ENCODE measurements around the gene FCHSD2. TPM values are rescaled to one million over a fixed set of nuclear protein-coding genes. Genes with fewer than 3 reads are reported as not detected.

The FCHSD2 gene
- total and polyA plus RNA-seq, 2 of the 8 experiments (the other 6 are each of a cell fraction or from before 2014, with no cell fraction given), result 4.1 to 7.8 TPM

- H3K27ac ChIP-seq (ENCODE audit: low read depth, low read length), result no peak overlapping the region
- TF ChIP-seq PHF8 (conservative IDR thresholded peaks at IDR 0.05; ENCODE audit: low read depth, low read length) (no peak), MAFK (IDR thresholded peaks at IDR 0.05; ENCODE audit: low read depth, low read length) (no peak), POU5F1 (IDR thresholded peaks at IDR 0.05; ENCODE audit: low read depth, low read length) (no peak), JUN (IDR thresholded peaks at IDR 0.05; ENCODE audit: low read depth, low read length) (no peak), NANOG (IDR thresholded peaks at IDR 0.05; ENCODE audit: insufficient read depth, low read depth, low read length, poor library complexity, severe bottlenecking) (no peak), CBX5 (IDR thresholded peaks at IDR 0.05; ENCODE audit: low read depth, low read length) (no peak), SUZ12 (IDR thresholded peaks at IDR 0.05; ENCODE audit: low read length) (no peak), SIN3A (conservative IDR thresholded peaks at IDR 0.05 in 1 of 2, IDR thresholded peaks at IDR 0.05 in 1 of 2; ENCODE audit: low read depth in 1 of 2, low read length in 2 of 2) (no peak), FOSL1 (IDR thresholded peaks at IDR 0.05; ENCODE audit: insufficient read depth, low read depth, low read length) (no peak), SRF (IDR thresholded peaks at IDR 0.05; ENCODE audit: low read depth, low read length) (no peak), CHD2 (IDR thresholded peaks at IDR 0.05; ENCODE audit: low read length) (no peak), CBX8 (IDR thresholded peaks at IDR 0.05; ENCODE audit: borderline replicate concordance, low read depth, low read length) (no peak)
- no peaks in the 10 kb centered on the region for H3K4me1 ChIP-seq (replicated peaks in 1 of 4; ENCODE audit: control insufficient read depth in 3 of 4, insufficient read depth in 4 of 4, low read length in 3 of 4)
- no peak overlapping the region for H3K18ac ChIP-seq (ENCODE audit: extremely low read depth, low read length)
- no peak overlapping the region for H3K14ac ChIP-seq (ENCODE audit: insufficient read length)
- no peak overlapping the region for H3K4me3 ChIP-seq (ENCODE audit: extremely low read depth in 1 of 4, insufficient read depth in 2 of 4, low read depth in 3 of 4, low read length in 4 of 4)
- H3K27me3 ChIP-seq (replicated peaks in 1 of 4; ENCODE audit: control insufficient read depth in 3 of 4, extremely low read depth in 1 of 4, insufficient read depth in 3 of 4, low read length in 3 of 4), result no peaks in the 10 kb centered on the region
- no peaks in the 10 kb centered on the region for H3K36me3 ChIP-seq (ENCODE audit: control insufficient read depth in 2 of 4, insufficient read depth in 4 of 4, low read length in 3 of 4)
- no peak overlapping the region for H3K4ac ChIP-seq (replicated peaks; ENCODE audit: insufficient read length, low read depth, low read length)
- ChIA-PET POLR2A (ENCODE audit: partially characterized antibody) (no interaction called here), CTCF (ENCODE audit: partially characterized antibody) (interaction anchor here (1.4 kb wide), 1 partner anchor 165 kb away, joined by 3 read pairs; no protein-coding TSS in a partner anchor)
- no peak overlapping the region for H4K91ac ChIP-seq (replicated peaks; ENCODE audit: insufficient read length, low read length)
- no peak overlapping the region for H4K8ac ChIP-seq (ENCODE audit: extremely low read depth, insufficient read depth, low read length)
- H4K5ac ChIP-seq (ENCODE audit: insufficient read length, low read depth, low read length), result no peak overlapping the region
- H2BK15ac ChIP-seq (ENCODE audit: low read length), result no peak overlapping the region
- H3K23me2 ChIP-seq (ENCODE audit: low read depth, low read length), result no peaks in the 10 kb centered on the region; the same call in 1 of the 2 replicates
- no peak overlapping the region for H2BK12ac ChIP-seq (ENCODE audit: low read depth, low read length)
- no peak overlapping the region for H2AFZ ChIP-seq (ENCODE audit: low read length)
- no peaks in the 10 kb centered on the region for H3K9me3 ChIP-seq (ENCODE audit: insufficient read depth in 2 of 2, low read depth in 1 of 2, low read length in 1 of 2)
- 90% methylated on average over 3 of the region's 3 CpGs; no CpG with 5 or more reads in 1 of the 2 experiments for WGBS, 2 experiments (ENCODE audit: extremely low coverage in 1 of 2, insufficient coverage in 1 of 2, insufficient read length in 1 of 2, insufficient replicate concordance in 2 of 2, low coverage in 1 of 2, low lambda C conversion rate in 2 of 2, missing lambda C conversion rate in 1 of 2)
- H3K79me2 ChIP-seq (ENCODE audit: control insufficient read depth in 1 of 2, insufficient read depth in 2 of 2, low read length in 2 of 2), result no peaks in the 10 kb centered on the region
- H2BK20ac ChIP-seq (ENCODE audit: low read length), result no peak overlapping the region
- H3K23ac ChIP-seq (ENCODE audit: insufficient read length), result no peak overlapping the region
- DNase-seq (ENCODE audit: low read depth in 1 of 2, low spot score in 2 of 2) (no peak), FAIRE-seq (no peak)
- H3K56ac ChIP-seq (replicated peaks; ENCODE audit: insufficient read length, low read depth, low read length), result no peak overlapping the region
- H2BK120ac ChIP-seq (replicated peaks; ENCODE audit: low read depth, low read length), result no peak overlapping the region
- H3K79me1 ChIP-seq (ENCODE audit: low read depth, low read length), result no peaks in the 10 kb centered on the region
- no peak overlapping the region for H3K9ac ChIP-seq (replicated peaks in 1 of 4; ENCODE audit: extremely low read depth in 1 of 4, low read depth in 3 of 4, low read length in 3 of 4)
- no peak overlapping the region for H3K4me2 ChIP-seq (ENCODE audit: insufficient read depth in 1 of 2, low read depth in 2 of 2, low read length in 2 of 2)
- no peak overlapping the region for H2BK5ac ChIP-seq (ENCODE audit: low read depth, low read length)
- no peaks in the 10 kb centered on the region for H4K20me1 ChIP-seq (replicated peaks in 1 of 2; ENCODE audit: control insufficient read depth in 1 of 2, insufficient read depth in 2 of 2, low read length in 2 of 2)
- H2AK5ac ChIP-seq (ENCODE audit: low read depth, low read length), result no peak overlapping the region
Observed at GRCh38 chr11:72996959-72997358, 145.2 kb downstream of the FCHSD2 start.
